Neural crest cell (in vitro differentiated cells): ENCODE results near the gene PLCB1. TPM values are rescaled to one million over a fixed set of nuclear protein-coding genes. Genes with fewer than 3 reads are reported as not detected.

Source experiments
- DNase-seq: peaks from one replicate; pipeline ENCODE4 v3.0.0; 2021; ENCODE audit warnings: low read depth, mixed read lengths, low spot score
- H3K27ac Mint-ChIP-seq: one replicate; pipeline ENCODE4 v1.8.0; 2021; ENCODE audit warnings: mild to moderate bottlenecking, mixed read lengths; ENCODE audit not compliant: unreplicated experiment
- H3K27me3 Mint-ChIP-seq: 2 replicates; pipeline ENCODE4 v1.8.0; 2021; ENCODE audit warnings: low read depth, mild to moderate bottlenecking, mixed read lengths
- H3K36me3 Mint-ChIP-seq: 2 replicates; pipeline ENCODE4 v1.8.0; 2021; ENCODE audit warnings: low read depth, mild to moderate bottlenecking, mixed read lengths
- H3K4me1 Mint-ChIP-seq: 2 replicates; pipeline ENCODE4 v1.8.0; 2021; ENCODE audit warnings: mixed read lengths
- H3K4me3 Mint-ChIP-seq: one replicate; pipeline ENCODE4 v1.8.0; 2021; ENCODE audit warnings: mild to moderate bottlenecking, mixed read lengths
- H3K9me3 Mint-ChIP-seq: 2 replicates; pipeline ENCODE4 v1.8.0; 2021; ENCODE audit warnings: mixed read lengths
- CTCF ChIP-seq: fragments of 200-600 bp; sonication (generic); conservative IDR thresholded peaks from 2 replicates; pipeline ENCODE4 v1.5.0; 2021; ENCODE audit warnings: antibody characterized with exemption, mild to moderate bottlenecking
- total RNA-seq: library from RNA; stranded (reverse); gene quantifications from 2 replicates; pipeline ENCODE4 v1.2.1, GENCODE V29; 2021

Gene PLCB1
- total RNA-seq, 1 donor from 2014 or later, result 13.7 TPM

- H3K4me3 Mint-ChIP-seq, result no peak overlapping the region
- H3K27me3 Mint-ChIP-seq, result no peaks in the 10 kb centered on the region
- TF ChIP-seq CTCF, result no peak
- no peaks in the 10 kb centered on the region for H3K4me1 Mint-ChIP-seq
- no peak overlapping the region for H3K27ac Mint-ChIP-seq
- no peak for DNase-seq
- H3K9me3 Mint-ChIP-seq, result no peaks in the 10 kb centered on the region
- H3K36me3 Mint-ChIP-seq, result no peaks in the 10 kb centered on the region
These were observed 91.2 kb downstream of the PLCB1 start for GRCh38 chr20:8223091-8223870.

GRCh38 chr20:8225658-8226057, 93.6 kb downstream of the PLCB1 start:
- Mint-ChIP-seq H3K4me3 (no peak overlapping the region), H3K27me3 (no peaks in the 10 kb centered on the region), H3K4me1 (no peaks in the 10 kb centered on the region), H3K27ac (peak overlapping the region; percentile 40), H3K9me3 (no peaks in the 10 kb centered on the region), H3K36me3 (no peaks in the 10 kb centered on the region)
- no peak for TF ChIP-seq CTCF
- DNase-seq, result no peak

- no peak for DNase-seq
- H3K27ac Mint-ChIP-seq, result peak overlapping the region; percentile 40
These were observed 94.0 kb downstream of the PLCB1 start for GRCh38 chr20:8226106-8226505.

GRCh38 chr20:8227293-8227692, 95.2 kb downstream of the PLCB1 start:
- Mint-ChIP-seq H3K4me3 (no peak overlapping the region), H3K36me3 (no peaks in the 10 kb centered on the region), H3K4me1 (no peaks in the 10 kb centered on the region), H3K27ac (no peak overlapping the region), H3K9me3 (no peaks in the 10 kb centered on the region), H3K27me3 (no peaks in the 10 kb centered on the region)
- DNase-seq, result no peak
- no peak for TF ChIP-seq CTCF

More at GRCh38 chr20:8226106-8226505, 94.0 kb downstream of the PLCB1 start:
- H3K36me3 Mint-ChIP-seq, result no peaks in the 10 kb centered on the region
- no peaks in the 10 kb centered on the region for H3K27me3 Mint-ChIP-seq
- no peak for TF ChIP-seq CTCF
- H3K4me3 Mint-ChIP-seq, result no peak overlapping the region
- no peaks in the 10 kb centered on the region for H3K9me3 Mint-ChIP-seq
- H3K4me1 Mint-ChIP-seq, result no peaks in the 10 kb centered on the region

GRCh38 chr20:8228315-8228714, 96.2 kb downstream of the PLCB1 start:
- H3K4me1 Mint-ChIP-seq, result no peaks in the 10 kb centered on the region
- no peak for DNase-seq
- no peak overlapping the region for H3K27ac Mint-ChIP-seq
- no peak overlapping the region for H3K4me3 Mint-ChIP-seq
- TF ChIP-seq CTCF, result no peak
- no peaks in the 10 kb centered on the region for H3K27me3 Mint-ChIP-seq
- H3K9me3 Mint-ChIP-seq, result no peaks in the 10 kb centered on the region
- H3K36me3 Mint-ChIP-seq, result no peaks in the 10 kb centered on the region
